ENCODE data around the gene EPB41.
"Not testable (repeated sequence)": the region's sequence is repeated elsewhere in the genome, so short reads cannot be mapped to it uniquely, and the experiment has no call there.

EPB41 gene

DNA sequence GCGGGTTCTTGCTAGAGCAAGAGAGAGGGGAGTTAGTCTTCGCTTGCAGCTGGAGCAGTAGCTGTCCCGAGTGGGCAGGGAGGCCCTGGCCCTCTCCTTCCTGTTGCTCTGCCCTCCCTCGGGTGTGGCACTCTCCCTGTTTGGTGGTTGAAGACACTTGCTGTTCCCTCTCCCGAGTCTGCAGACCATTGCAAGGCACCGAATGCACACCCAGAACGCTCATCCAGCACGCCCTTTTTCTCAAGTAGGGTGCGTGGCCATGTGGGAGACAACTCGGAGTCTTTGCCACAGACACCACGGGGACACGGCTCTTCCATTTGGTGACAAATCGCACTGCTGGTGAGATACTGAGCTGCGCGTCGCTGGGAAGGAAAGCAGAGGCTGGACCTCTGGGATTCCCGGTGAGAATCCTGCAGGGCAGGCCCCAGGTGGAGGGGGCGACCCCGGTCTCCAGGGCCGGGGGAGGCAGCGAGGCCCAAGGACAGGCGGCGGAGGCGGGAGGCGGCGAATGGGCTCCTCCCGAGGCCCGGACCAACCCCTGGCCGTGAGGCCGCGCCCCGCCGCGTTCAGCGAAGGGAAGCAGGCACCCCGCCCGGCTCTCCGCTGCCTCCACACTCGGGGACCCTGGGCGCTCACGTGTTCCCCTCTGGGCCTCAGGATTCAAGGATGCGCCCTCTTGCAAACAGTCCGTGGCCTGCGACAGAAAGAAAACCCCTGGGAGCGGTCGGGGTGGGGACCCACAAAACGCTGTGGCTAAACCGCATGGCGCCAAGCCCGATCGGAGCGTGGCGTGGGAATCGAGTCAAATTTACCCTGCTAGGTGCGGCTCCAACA is 219.7 kb downstream of the EPB41 start:
- no peak for DNase-seq
- peak; percentile 43 for ATAC-seq

DNA sequence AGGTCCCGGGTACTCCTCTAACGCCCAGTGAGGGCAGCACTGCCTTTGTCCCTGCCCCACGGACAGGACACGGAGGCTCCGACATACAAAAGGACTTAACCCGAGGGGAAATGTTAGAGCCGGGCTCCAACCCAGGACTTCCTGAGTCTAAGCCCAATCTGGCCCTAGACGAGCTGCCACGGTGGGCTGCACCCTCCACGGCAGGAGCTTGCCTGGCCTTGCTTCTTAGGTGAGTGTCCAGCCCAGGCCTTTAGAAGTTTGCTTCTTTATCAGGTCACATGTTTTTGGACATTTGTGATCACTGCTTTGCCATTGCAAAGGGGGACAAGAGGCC is 220.3 kb downstream of the EPB41 start:
- ATAC-seq, result no peak

DNA sequence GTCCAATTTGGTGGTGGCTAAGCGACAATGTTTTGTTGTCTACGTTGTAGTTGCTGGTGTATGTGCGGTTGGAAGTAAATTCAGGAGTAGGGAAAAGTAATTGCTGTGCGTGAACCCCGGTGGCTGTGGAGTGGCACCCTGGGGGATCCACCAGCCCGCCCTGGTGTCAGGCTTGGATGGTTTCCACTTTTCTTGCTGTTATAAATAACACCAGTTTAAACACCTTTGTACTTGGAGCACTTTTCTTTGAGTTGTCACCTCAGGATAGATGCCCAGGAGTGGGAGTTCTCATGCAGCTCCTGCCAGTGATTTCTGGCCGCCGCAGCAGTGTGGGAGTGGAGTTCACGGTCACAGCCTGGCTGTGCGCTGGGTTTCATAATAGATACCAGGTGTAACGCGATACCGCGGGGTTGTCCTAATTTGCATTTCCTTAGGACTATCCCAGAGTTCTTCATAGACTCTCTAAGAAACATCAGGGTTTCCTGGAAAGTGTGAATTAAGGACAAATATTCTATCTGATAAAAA is 222.1 kb downstream of the EPB41 start:
- no peak for DNase-seq
- no peak for ATAC-seq

More for the DNA sequence above, 220.3 kb downstream of the EPB41 start:
- DNase-seq, result no peak

DNA sequence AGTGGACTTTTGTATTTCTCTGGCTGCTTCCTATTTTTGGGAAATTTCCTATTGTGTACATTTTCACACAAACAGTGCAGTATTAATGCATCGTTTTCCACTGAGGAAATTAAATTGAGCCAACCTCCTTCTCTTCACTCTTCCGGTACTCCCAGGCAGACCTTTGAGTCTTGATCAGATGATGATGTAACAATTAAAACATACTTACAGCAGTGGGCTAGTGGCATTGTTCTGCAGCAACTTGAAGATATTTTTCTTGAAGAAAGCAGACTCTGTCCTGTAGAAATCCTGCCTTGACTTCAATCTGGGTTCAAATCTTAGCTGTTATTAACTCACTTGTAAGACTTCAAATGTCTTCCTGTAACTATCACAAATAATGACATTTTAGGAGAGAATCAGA is 228.3 kb downstream of the EPB41 start:
- DNase-seq (no peak), ATAC-seq (no peak)

DNA sequence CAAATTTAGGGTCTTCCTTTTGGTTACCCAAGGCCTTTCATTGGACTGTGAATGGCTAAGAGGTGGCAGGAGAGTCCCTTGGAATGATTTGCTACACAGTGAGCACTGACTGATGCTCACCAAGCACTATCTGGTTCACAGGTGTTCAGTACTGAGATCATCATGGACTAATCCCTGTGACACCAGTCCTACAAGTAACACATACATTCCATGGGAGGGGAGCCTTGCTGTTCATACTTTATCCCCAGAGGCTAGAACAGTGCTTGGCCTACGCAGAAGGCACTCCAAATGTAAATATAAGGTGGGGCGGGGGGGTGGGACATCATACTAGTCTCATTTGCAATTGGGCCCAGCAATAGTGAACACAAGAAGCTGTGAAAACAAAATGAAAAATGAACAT is 229.8 kb downstream of the EPB41 start:
- ATAC-seq (no peak), DNase-seq (no peak)

DNA sequence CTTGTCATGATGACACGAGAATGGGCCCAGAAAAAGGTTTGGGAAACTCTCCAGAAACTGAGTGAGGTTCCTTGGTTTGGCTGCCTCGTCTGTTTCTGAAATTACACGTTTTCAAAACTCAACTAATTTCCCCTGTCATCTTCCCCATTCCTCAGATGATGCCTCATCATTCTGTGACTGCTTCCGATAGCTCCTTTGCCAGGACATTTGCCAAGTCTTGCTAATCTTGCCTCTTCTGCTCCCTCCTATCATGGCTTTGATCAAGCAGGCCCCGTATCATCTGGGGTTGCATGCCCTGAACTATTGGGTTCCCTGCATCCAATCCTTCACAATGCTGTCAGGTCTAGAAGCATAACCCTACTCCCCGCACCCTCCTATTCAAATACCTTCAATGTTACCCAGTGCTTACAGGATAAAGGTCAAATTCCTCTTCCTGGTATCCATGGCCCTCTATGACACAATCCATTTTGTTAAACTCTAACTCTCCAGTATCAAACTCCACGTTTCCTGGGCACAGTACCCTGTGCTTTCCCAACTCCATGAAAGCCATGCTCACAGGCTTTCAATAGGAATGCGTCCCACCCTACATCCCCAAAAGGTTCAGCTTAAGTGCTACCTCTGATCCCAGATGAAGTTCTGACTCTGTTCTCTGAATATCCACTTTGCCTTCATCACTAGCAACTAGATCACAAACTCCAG is 231.5 kb downstream of the EPB41 start:
- DNase-seq (no peak), ATAC-seq (no peak)

DNA sequence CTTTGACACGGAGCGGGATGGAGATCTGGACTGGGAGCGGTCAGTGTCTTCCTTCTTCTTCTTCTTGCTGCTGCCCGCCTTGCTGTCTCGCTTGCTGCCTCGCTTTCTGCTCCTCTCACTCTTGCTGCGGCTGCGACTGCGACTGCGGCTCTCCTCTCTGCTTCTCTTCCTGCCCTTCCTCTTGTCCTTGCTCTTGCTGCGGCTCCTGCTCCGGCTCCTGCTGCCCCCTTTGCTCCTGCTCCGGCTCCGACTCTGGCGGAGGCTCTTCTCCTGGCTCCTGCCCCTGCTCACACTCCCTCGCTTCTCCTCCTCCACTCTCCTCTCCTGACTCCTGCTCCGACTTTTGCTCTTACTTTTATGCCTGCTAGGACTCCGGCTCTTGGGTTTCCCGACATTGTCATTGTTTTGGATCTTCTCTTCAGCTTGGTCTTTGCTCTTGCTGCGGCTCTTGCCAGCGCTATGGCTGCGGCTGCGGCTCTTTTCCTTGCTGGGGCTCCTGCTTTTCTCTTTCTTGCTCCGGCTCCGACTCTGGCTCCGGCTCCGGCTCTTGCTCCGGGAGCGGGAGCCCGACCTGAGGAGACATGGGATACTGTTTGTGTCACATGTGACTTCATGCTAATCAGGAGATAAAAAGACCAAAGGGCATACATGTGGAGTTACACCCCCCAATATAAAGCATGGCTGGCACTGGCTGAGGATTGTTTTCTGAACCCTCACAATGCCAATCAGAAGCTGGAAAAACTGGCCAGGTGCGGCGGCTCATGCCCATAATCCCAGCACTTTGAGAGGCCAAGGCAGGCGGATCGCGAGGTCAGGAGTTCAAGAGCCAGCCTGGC is 234.5 kb downstream of the EPB41 start:
- ATAC-seq (no peak), DNase-seq (no peak)

DNA sequence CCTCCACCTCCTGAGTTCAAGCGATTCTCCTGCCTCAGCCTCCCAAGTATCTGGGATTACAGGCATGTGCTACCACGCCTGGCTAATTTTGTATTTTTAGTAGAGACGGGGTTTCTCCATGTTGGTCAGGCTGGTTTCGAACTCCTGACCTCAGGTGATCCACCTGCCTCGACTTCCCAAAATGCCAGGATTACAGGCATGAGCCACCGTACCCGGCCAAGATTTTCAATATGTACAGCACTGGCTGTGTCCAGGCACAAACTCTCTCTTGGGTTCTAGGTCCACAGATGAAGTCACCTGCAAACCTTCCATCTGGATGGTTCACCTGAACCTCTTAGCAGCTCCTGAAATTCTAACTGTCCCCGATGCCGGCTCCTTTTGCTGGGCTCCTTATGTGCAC is 236.0 kb downstream of the EPB41 start:
- ATAC-seq, DNase-seq: not testable (repeated sequence)

DNA sequence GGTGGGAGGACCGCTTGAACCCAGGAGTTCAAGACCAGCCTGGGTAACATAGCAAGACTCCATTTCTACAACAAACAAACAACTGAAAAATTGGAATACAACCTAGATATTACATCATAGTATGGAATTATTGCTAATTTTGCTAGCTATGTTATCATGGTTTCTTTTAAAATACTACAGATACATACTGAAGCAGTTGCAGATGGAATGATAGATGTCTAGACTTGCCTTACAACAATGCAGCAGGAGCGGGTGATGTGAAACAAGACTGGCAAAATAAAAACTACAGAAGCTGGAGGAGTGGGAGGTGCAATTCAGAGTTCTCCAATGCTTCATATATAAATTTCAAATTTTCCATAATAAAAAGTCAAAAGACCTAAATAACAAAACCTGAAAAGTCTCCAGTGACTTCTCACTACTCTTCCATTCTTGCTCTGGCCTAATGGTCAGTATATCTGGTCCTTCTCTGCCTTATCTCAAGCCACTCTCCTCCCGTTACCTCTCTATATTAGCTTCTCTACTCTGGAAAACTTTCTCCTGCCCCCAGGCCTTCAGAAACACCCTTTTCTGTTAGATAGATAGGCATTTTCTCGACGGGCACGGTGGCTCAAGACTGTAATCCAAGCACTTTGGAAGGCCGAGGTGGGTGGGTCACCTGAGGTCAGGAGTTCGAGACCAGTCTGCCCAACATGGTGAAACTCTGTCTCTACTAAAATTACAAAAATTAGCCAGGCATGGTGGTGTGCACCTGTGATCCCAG is 237.9 kb downstream of the EPB41 start:
- ATAC-seq, result no peak
- no peak for DNase-seq

DNA sequence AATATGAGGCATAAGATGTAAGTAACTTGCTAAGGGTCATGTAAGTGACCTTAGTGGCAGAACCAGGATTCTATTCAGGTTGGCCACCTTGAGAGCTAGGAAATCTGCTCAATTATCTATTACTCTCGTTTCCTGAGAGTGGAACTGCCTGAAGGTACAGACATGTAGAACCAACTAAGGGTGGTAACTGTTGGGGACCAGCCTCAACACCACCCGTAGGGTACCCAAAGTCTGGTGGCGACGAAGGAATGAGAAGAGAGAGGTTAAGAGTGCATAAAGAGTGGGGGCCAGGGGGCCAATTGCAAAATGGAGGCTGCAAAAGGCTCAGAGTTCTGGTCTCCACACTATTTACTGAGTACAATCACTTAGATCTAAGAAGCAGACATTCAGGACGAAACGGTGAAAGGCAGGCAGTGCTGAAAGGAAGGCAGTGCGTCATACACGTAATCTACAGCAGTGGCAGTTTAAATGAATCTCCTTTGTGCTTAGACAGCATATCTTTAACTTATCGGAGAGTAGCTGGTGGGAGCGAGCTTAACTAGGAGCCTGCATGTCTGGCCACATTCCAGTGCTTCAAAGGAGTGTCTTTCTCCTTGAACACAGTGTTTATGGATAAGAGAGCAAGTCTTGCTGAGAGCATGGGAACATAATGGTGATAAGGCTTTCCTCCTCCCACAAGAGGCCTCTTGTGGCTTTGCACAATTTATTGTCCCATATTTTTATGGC is 242.3 kb downstream of the EPB41 start:
- DNase-seq (no peak), ATAC-seq (no peak)

DNA sequence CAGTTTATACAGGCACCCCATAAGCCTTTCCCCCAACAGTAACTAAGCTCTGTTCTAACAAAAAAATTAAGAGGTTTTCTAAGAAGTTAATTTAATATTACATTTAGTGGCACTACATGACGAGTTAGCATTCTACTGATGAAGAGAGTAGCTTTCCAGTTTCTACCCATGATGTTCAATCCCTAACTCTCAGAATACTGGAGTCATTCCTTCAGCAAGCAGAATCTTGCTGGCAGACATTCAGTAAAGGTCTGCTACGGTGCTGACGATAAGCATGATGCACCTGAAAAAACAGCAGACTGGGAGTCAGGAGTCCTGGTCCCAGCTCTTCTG is 242.9 kb downstream of the EPB41 start:
- DNase-seq, result no peak
- ATAC-seq, result no peak

DNA sequence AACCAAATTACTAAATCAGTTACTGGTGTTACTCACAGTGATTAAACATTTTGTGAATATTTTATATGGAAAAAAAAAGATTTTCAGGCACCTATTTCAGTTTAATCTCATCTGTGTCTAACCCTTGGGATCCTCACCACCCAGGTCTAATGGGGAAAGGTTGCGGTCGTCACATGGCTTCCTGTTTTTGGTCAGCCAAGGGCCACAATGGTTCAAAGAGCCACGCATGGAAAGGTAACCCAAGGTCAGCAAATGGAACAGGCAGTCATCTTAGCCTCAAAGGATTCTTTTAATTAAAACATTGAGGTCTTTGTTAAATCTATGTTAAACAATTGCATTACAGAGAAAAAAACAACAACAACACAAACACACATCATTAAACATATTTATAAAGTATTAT is 245.4 kb downstream of the EPB41 start:
- no peak for ATAC-seq
- no peak for DNase-seq

DNA sequence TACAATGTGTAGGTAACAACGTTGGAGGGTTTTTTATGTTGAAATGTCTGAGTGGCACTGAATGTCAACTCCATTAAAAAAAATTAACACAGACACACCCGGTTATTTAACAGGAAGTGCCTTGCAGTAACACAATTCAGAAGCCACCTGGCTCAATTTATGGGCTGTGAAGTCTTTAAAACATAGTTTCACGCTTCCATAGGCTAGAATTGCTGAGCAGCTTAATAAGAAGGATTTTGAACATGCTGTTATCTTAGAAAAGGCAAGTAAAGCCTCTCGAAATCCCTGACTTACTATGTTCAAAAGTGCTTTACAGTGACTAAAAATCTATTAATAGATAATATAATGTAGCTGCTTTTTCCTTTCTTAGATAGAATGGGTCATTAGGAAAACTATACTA is 247.7 kb downstream of the EPB41 start:
- ATAC-seq (no peak), DNase-seq (no peak)

DNA sequence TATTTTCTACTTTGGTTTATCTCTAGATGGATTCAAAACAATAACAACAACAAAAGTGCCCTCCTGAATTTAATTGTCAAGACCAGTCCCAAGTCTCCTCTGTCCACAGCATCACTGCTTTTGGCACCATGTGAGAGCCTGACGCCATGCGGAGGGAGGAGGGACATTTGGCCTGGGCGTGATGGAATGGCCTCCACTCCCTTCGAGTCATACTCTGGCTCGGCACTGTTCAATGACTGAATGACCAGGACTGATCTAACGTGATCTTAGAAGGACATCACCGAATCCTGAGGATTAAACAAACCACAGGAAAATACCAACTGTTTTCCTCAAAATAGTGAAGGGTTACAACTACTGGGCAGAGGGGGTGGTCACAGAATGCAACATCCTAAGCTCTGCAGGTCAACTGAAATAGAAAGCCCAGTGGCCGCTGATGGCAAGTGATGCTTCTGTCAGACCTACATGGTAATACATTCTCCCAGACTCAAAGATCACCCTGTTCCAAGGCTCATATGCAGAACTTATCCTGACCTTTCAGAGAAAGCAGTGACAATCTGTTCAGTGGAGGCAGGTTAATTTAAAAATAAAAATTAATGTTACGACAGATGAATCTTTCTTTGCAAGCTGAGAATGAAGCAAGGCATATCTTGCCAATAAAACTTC is 248.2 kb downstream of the EPB41 start:
- ATAC-seq (no peak), DNase-seq (no peak)

DNA sequence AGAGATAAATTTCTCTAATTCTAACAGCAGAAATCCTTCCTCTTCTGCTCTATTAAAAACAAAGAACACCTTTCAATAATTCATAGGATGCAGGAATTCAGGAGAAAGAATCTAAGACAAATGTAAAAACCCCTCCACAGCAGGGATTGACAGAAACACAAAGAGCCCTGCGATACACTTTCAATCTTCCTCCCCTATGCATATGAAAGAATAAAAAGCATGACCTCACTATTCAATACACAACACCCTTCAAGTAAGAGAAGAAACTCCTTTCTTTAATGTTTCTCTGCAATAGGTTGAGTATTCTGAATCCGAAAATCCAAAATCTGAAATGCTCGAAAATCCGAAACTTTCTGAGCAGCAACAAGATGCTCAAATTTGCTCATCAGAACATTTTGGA is 250.2 kb downstream of the EPB41 start:
- no peak for ATAC-seq
- DNase-seq, result no peak

DNA sequence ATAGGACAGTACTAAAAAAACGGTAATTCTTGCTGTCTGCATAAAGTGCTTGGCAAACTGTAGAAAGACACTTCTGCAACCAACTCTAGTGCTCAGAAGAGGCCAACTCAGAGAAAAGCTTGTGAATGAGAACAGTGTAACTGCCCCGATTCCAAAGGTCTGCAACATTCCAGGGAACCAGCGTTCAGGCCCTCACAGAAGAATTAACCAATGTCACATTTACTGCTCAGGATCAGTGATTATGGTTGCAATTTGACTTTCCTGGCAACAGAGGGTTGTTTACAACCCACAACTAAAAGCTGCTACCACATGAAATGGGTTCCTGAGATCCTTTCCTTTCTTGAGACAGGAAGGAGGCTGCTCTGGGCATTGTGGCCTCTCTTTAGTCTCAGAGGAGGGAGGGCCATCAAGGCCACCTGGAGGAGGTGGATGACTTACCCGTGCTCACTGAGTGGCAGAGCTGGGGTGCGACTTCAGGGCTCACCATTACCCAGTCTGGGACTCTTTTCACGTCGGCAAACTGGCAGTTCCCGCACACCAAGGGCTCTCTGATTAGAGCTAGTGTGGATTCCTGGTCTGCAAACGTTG is 252.0 kb downstream of the EPB41 start:
- ATAC-seq (no peak), DNase-seq (no peak)

DNA sequence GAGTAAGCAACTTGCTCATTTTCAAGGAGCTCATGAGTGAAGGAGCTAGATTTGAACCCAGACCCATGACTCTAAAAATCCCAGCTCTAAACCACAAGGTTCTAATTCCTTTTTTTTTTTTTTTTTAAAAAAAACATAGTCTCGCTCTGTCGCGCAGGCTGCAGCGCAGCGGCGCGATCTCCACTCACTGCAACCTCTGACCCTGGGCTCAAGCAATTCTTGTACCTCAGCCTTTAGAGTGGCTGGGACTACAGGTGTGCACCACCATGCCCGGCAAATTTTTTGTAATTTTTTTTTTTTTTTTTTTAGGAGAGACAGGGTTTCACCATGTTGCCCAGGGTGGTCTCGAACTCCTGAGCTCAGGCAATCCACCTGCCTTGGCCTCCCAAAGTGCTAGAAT is 253.5 kb downstream of the EPB41 start:
- no peak for ATAC-seq
- DNase-seq, result no peak

Measured in stimulated activated naive CD8-positive, alpha-beta T cell treated with anti-CD3 and anti-CD28 coated beads, Interleukin-15, Interleukin-2, amounts not matched to agents 100 U/mL and 50 U/mL, for 24 hours (primary cell).